Right lobe of liver (tissue), 4 donors: ENCODE data around the gene HOXD11.

Source experiments
- CTCF ChIP-seq, 4 donors: fragments of 200-600 bp in 3 of 4; fragments of 450-650 bp in 1 of 4; IDR thresholded peaks; one replicate each; pipeline versions ENCODE4 v1.5.1 to v1.8.0; 2016 to 2022; ENCODE audit warnings: antibody characterized with exemption in 4 of 4, mild to moderate bottlenecking in 2 of 4
- POLR2A ChIP-seq: fragments of 450-650 bp; IDR thresholded peaks from one replicate; pipeline ENCODE4 v1.6.1; 2017; ENCODE audit warnings: antibody characterized with exemption, mild to moderate bottlenecking
- donor health status: DM: no; HTN: no; CAD: no.
- donor health status: DM: no; HTN: no; CAD: no.
- donor health status: DM: no; HTN: yes; CAD: no.

- TF ChIP-seq POLR2A (no peak), CTCF (IDR thresholded peaks at IDR 0.05) (peak; percentile 40 to 83 (median 72))
Measured at GRCh38 chr2:176088048-176088936, 18.8 kb upstream of the HOXD11 start.
